Endothelial cell of umbilical vein (primary cell): ENCODE data around the gene OR10D3. TPM values are rescaled to one million over a fixed set of nuclear protein-coding genes. Genes with fewer than 3 reads are reported as not detected.

Experiments
- BruUV-seq: library from RNA; stranded (reverse); fragments of 400-500 nt; replicated peaks from 2 replicates; lab custom pipeline; 2021; lab: Mats Ljungman, UMichigan
- CTCF ChIA-PET: fragments of 300-600, 350-600 bp; sonication (Branson Sonifier 250); formaldehyde crosslinking; loops from one replicate; lab custom pipeline; 2021; ENCODE audit warnings: antibody characterized with exemption, inconsistent platforms; lab: Charles Lee
- POLR2A ChIA-PET: fragments of 300-600, 350-600 bp; sonication (Branson Sonifier 250); formaldehyde crosslinking; loops from one replicate; lab custom pipeline; 2021; ENCODE audit warnings: antibody characterized with exemption, inconsistent platforms; lab: Charles Lee
- DNase-seq: peaks from one replicate; pipeline ENCODE4 v3.0.0-alpha.2; 2011; ENCODE audit warnings: low read depth, low spot score
- FAIRE-seq: peaks from 2 replicates; lab custom pipeline; 2011; peaks lifted over from hg19 to GRCh38; lab: Jason Lieb, UNC
- H2AFZ ChIP-seq: 2 replicates; pipeline ENCODE4 v1.6.0; 2012; ENCODE audit warnings: low read depth, low read length, control low read depth, inconsistent platforms
- H3K27ac ChIP-seq: 2 replicates; pipeline ENCODE4 v1.5.1; 2011; ENCODE audit warnings: low read depth, mild to moderate bottlenecking, control low read depth, low read length, moderate library complexity; ENCODE audit not compliant: insufficient read depth
- H3K27me3 ChIP-seq, 2 experiments: 2 replicates each; pipeline versions ENCODE4 v1.6.0 to v1.6.1; 2011; ENCODE audit warnings: low read length in 2 of 2, mixed read lengths in 1 of 2; ENCODE audit not compliant: control insufficient read depth in 2 of 2, insufficient read depth in 2 of 2
- H3K36me3 ChIP-seq, 2 experiments: 2 replicates in 1 of 2; 3 replicates in 1 of 2; pipeline ENCODE4 v1.5.1; 2011; ENCODE audit warnings: low read length in 2 of 2, mild to moderate bottlenecking in 1 of 2, moderate library complexity in 1 of 2; ENCODE audit not compliant: control insufficient read depth in 2 of 2, insufficient read depth in 2 of 2; ENCODE audit errors: extremely low read depth in 1 of 2
- H3K4me1 ChIP-seq: 3 replicates; pipeline ENCODE4 v1.5.1; 2011; ENCODE audit warnings: mild to moderate bottlenecking, low read length; ENCODE audit not compliant: control insufficient read depth, insufficient read depth; ENCODE audit errors: extremely low read depth
- H3K4me2 ChIP-seq: 2 replicates; pipeline ENCODE4 v1.6.1; 2011; ENCODE audit warnings: low read length, control low read depth, mixed read lengths; ENCODE audit not compliant: insufficient read depth
- H3K4me3 ChIP-seq, 3 experiments: fragments of 200-600 bp in 1 of 3; sonication (generic), shearing (Covaris generic) in 1 of 3; replicated peaks in 1 of 3; 2 replicates each; pipeline ENCODE4 v1.5.1; 2011 to 2016; ENCODE audit warnings: control low read depth in 3 of 3, low read length in 3 of 3, mild to moderate bottlenecking in 2 of 3, inconsistent platforms in 1 of 3, low read depth in 1 of 3, moderate library complexity in 1 of 3; ENCODE audit not compliant: insufficient read depth in 1 of 3
- H3K79me2 ChIP-seq: 2 replicates; pipeline ENCODE4 v1.6.0; 2012; ENCODE audit warnings: low read length, inconsistent platforms; ENCODE audit not compliant: control insufficient read depth, insufficient read depth
- H3K9ac ChIP-seq: replicated peaks from 2 replicates; pipeline ENCODE3; 2011; ENCODE audit warnings: low read length, control low read depth; ENCODE audit not compliant: insufficient read depth; ENCODE audit errors: extremely low read depth
- H3K9me1 ChIP-seq: replicated peaks from 3 replicates; pipeline ENCODE4 v1.6.0; 2011; ENCODE audit warnings: mild to moderate bottlenecking, low read length; ENCODE audit not compliant: control insufficient read depth, insufficient read depth; ENCODE audit errors: extremely low read depth
- H3K9me3 ChIP-seq: replicated peaks from 2 replicates; pipeline ENCODE4 v1.5.1; 2012; ENCODE audit warnings: low read length, inconsistent platforms; ENCODE audit not compliant: control insufficient read depth, insufficient read depth
- H4K20me1 ChIP-seq: replicated peaks from 2 replicates; pipeline ENCODE3; 2011; ENCODE audit warnings: mild to moderate bottlenecking, low read length; ENCODE audit not compliant: control insufficient read depth, insufficient read depth; ENCODE audit errors: extremely low read depth
- EZH2 ChIP-seq: IDR thresholded peaks from 2 replicates; pipeline ENCODE4 v1.6.1; 2012; ENCODE audit warnings: borderline replicate concordance, low read depth, mild to moderate bottlenecking, moderate library complexity, low read length, inconsistent platforms; ENCODE audit not compliant: severe bottlenecking
- FOS ChIP-seq: IDR thresholded peaks from 2 replicates; pipeline ENCODE4 v1.6.1; 2011; ENCODE audit warnings: mild to moderate bottlenecking, low read length, moderate library complexity, borderline replicate concordance; ENCODE audit not compliant: insufficient read depth
- GATA2 ChIP-seq: IDR thresholded peaks from 2 replicates; pipeline ENCODE4 v1.7.0; 2011; ENCODE audit warnings: low read depth, mild to moderate bottlenecking, moderate library complexity, mixed read lengths, low read length; ENCODE audit not compliant: insufficient read length, insufficient read depth
- JUN ChIP-seq: IDR thresholded peaks from 2 replicates; pipeline ENCODE4 v1.6.1; 2011; ENCODE audit warnings: borderline replicate concordance, low read depth; ENCODE audit not compliant: insufficient read length, insufficient read depth
- MYC ChIP-seq: IDR thresholded peaks from one replicate; pipeline ENCODE4 v1.6.1; 2011; ENCODE audit warnings: mild to moderate bottlenecking, low read depth, low read length
- POLR2A ChIP-seq: IDR thresholded peaks from 2 replicates; pipeline ENCODE4 v1.6.1; 2012; ENCODE audit warnings: low read depth, mild to moderate bottlenecking, control low read depth, low read length
- POLR2AphosphoS5 ChIP-seq: IDR thresholded peaks from 2 replicates; pipeline ENCODE4 v1.6.1; 2012; ENCODE audit warnings: low read depth, mild to moderate bottlenecking, control low read depth, low read length, moderate library complexity; ENCODE audit not compliant: insufficient read depth
- dilution Hi-C: fragments of 300-500 bp; cut with MboI; formaldehyde crosslinking; loops from one replicate; pipeline ENCODE4 v1.15.0; 2019; ENCODE audit warnings: low sequenced_read_pairs; ENCODE audit not compliant: extremely low pct_ligation_motif_present
- intact Hi-C: fragments of 100-400 bp; cut with micrococcal nuclease; formaldehyde crosslinking; loops from one replicate; pipeline ENCODE4 v1.10.0; 2022
- polyA plus RNA-seq, 4 experiments: library from polyadenylated mRNA; depleted of rRNA in 3 of 4; stranded (reverse) in 3 of 4; unstranded in 1 of 4; fragments of >200 nt; gene quantifications; 2 replicates each; pipeline versions ENCODE4 v1.2.1 to v1.2.3, GENCODE V29; 2011 to 2012; ENCODE audit warnings: missing spikeins in 1 of 4
- total RNA-seq: library from RNA; stranded (reverse); gene quantifications from 2 replicates; pipeline ENCODE4 v1.2.3, GENCODE V29; 2021
- TF ChIP-seq, protein P1 (sequence below): IDR thresholded peaks from 2 replicates; pipeline ENCODE4 v1.6.1; 2011; ENCODE audit not compliant: insufficient read depth, insufficient read length
- TF ChIP-seq, protein P2 (sequence below), 2 donors: IDR thresholded peaks; 1 replicate in 1 of 2; 2 replicates in 1 of 2; pipeline ENCODE4 v1.5.1; 2011; ENCODE audit warnings: low read length in 2 of 2, mild to moderate bottlenecking in 2 of 2, moderate library complexity in 2 of 2, control low read depth in 1 of 2, inconsistent platforms in 1 of 2, low read depth in 1 of 2; ENCODE audit not compliant: insufficient read depth in 1 of 2; ENCODE audit errors: extremely low read depth in 1 of 2

Gene OR10D3
- total and polyA plus RNA-seq, 2 donors (not counting 3 experiments of a cell fraction or from before 2014, with no cell fraction given) = not detected

DNA sequence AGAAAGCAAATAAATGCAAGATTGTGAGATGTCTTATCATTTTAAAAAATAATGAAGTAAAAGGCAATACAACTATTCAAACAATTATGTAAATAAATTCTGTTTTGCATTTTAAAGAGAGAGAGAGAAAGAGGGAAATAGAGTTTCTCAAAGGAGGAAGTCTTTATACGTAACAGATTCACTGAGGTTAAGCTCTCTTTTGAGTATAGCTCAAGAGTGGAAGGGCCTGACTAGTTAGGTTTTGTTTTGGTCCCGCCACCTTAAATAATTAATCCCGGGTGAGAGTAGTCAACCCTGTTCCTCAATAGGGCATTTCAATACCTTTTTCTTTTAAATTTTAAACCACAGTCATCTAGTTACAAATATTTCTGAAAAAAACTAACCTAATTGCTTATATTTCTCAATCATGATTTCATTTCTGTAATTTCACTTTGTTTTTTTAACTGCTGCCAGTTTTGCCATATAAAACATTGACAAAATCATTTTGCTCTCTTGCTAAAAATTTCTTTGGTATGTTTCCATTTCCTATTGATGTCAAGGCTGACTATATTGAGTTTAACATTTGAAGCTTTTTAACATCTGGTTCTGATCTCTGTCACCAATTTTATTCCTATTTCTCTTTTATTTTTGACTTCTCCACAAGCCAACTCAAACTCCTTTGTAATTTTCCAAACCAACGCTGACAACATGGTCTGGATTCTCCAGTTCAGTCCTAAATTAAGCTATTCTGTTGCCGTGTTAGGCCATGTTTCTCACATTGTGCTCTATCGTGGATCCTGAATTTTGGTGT is 10.3 kb downstream of the OR10D3 start:
- CTCF ChIA-PET = interaction anchor here (0.7 to 13.5 kb wide), 12 partner anchors 10 to 482 kb away, joined by 3 to 363 read pairs (median 6); partner anchors contain the start of gene VWA5A
- DNase-seq (no peak), FAIRE-seq (no peak)
- intact Hi-C loops (loop anchor here (2.0 kb wide), 1 partner anchor 41 kb away; no protein-coding TSS in a partner anchor), dilution Hi-C loops (no loop called here)
- H4K20me1 ChIP-seq = no peaks in the 10 kb centered on the region
- no peaks in the 10 kb centered on the region for H3K4me1 ChIP-seq
- no peak overlapping the region for H3K9ac ChIP-seq
- peaks cover 6 to 12% of the 10 kb centered on the region in 2 experiments for H3K27me3 ChIP-seq
- no peak for TF ChIP-seq JUN
- TF ChIP-seq, protein P1, sequence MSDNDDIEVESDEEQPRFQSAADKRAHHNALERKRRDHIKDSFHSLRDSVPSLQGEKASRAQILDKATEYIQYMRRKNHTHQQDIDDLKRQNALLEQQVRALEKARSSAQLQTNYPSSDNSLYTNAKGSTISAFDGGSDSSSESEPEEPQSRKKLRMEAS = no peak
- no peak for TF ChIP-seq FOS
- TF ChIP-seq GATA2 = no peak
- TF ChIP-seq, protein P2, sequence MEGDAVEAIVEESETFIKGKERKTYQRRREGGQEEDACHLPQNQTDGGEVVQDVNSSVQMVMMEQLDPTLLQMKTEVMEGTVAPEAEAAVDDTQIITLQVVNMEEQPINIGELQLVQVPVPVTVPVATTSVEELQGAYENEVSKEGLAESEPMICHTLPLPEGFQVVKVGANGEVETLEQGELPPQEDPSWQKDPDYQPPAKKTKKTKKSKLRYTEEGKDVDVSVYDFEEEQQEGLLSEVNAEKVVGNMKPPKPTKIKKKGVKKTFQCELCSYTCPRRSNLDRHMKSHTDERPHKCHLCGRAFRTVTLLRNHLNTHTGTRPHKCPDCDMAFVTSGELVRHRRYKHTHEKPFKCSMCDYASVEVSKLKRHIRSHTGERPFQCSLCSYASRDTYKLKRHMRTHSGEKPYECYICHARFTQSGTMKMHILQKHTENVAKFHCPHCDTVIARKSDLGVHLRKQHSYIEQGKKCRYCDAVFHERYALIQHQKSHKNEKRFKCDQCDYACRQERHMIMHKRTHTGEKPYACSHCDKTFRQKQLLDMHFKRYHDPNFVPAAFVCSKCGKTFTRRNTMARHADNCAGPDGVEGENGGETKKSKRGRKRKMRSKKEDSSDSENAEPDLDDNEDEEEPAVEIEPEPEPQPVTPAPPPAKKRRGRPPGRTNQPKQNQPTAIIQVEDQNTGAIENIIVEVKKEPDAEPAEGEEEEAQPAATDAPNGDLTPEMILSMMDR (IDR thresholded peaks at IDR 0.05; ENCODE audit: extremely low read depth in 1 of 2, insufficient read depth in 1 of 2, low read depth in 1 of 2, low read length in 2 of 2) = no peak
- TF ChIP-seq POLR2A = no peak
- no peak for TF ChIP-seq POLR2AphosphoS5
- TF ChIP-seq MYC = no peak
- no peak for TF ChIP-seq EZH2
- no peak overlapping the region for H2AFZ ChIP-seq
- no peaks in the 10 kb centered on the region for H3K9me3 ChIP-seq
- BruUV-seq = no TSS peak
- POLR2A ChIA-PET = no interaction called here
- H3K4me2 ChIP-seq = no peak overlapping the region
- H3K27ac ChIP-seq = no peak overlapping the region
- no peak overlapping the region for H3K4me3 ChIP-seq
- no peaks in the 10 kb centered on the region for H3K36me3 ChIP-seq
- no peaks in the 10 kb centered on the region for H3K9me1 ChIP-seq
- H3K79me2 ChIP-seq = no peaks in the 10 kb centered on the region
